Natural killer cell (primary cell): Measurements from ENCODE around the gene ATP8B2. TPM values are rescaled to one million over a fixed set of nuclear protein-coding genes. Genes with fewer than 3 reads are reported as not detected.

Experiments used
- ATAC-seq, 3 donors: fragments of 150-1000 bp in 2 of 3; fragments of 200-7000 bp in 1 of 3; cut with Tn5 transposase; 1 replicate in 1 of 3; 2 replicates in 2 of 3; pipeline ENCODE4 v1.10.0; 2021; ENCODE audit warnings: mild to moderate bottlenecking in 2 of 3, moderate library complexity in 2 of 3
- DNase-seq, 2 donors: peaks; one replicate each; pipeline versions ENCODE4 v3.0.0 to v3.0.0-alpha.2; 2013 to 2021; ENCODE audit warnings: mixed read lengths in 1 of 2
- H3K27ac ChIP-seq: one replicate; pipeline ENCODE4 v1.5.1; 2013; ENCODE audit warnings: mild to moderate bottlenecking, low read length
- H3K27me3 ChIP-seq: one replicate; pipeline ENCODE4 v1.6.1; 2013; ENCODE audit warnings: low read length; ENCODE audit not compliant: control insufficient read depth, insufficient read depth
- H3K36me3 ChIP-seq: one replicate; pipeline ENCODE4 v1.6.1; 2013; ENCODE audit warnings: low read length; ENCODE audit not compliant: control insufficient read depth, insufficient read depth
- H3K4me1 ChIP-seq: one replicate; pipeline ENCODE4 v1.6.1; 2013; ENCODE audit warnings: low read length; ENCODE audit not compliant: control insufficient read depth, insufficient read depth
- H3K4me3 ChIP-seq: one replicate; pipeline ENCODE4 v1.5.1; 2013; ENCODE audit warnings: low read length
- H3K9me3 ChIP-seq: one replicate; pipeline ENCODE4 v1.6.1; 2013; ENCODE audit warnings: low read length; ENCODE audit not compliant: control insufficient read depth, insufficient read depth
- H3K27ac Mint-ChIP-seq, 2 donors: one replicate each; pipeline ENCODE4 v1.8.0; 2022; ENCODE audit warnings: mild to moderate bottlenecking in 2 of 2, mixed read lengths in 2 of 2, moderate library complexity in 1 of 2
- H3K27me3 Mint-ChIP-seq, 2 donors: one replicate each; pipeline ENCODE4 v1.8.0; 2022; ENCODE audit warnings: low read depth in 2 of 2, mixed read lengths in 2 of 2
- H3K36me3 Mint-ChIP-seq: one replicate; pipeline ENCODE4 v1.8.0; 2022; ENCODE audit warnings: mixed read lengths
- H3K4me1 Mint-ChIP-seq, 2 donors: one replicate each; pipeline ENCODE4 v1.8.0; 2022; ENCODE audit warnings: mixed read lengths in 2 of 2
- H3K4me3 Mint-ChIP-seq: one replicate; pipeline ENCODE4 v1.8.0; 2022; ENCODE audit warnings: mild to moderate bottlenecking, moderate library complexity, mixed read lengths
- H3K9me3 Mint-ChIP-seq, 2 donors: one replicate each; pipeline ENCODE4 v1.8.0; 2022; ENCODE audit warnings: mixed read lengths in 2 of 2
- CTCF ChIP-seq: fragments of 200-600 bp; IDR thresholded peaks from one replicate; pipeline ENCODE4 v1.8.0; 2022; ENCODE audit warnings: antibody characterized with exemption
- WGBS: methylation state at CpG from one replicate; pipeline ENCODE4 v1.1.7; 2013; ENCODE audit warnings: missing lambda C conversion rate; ENCODE audit not compliant: insufficient coverage; 5-methylcytosine and 5-hydroxymethylcytosine counted together
- intact Hi-C: fragments of 100-400 bp; cut with micrococcal nuclease; formaldehyde crosslinking; loops from one replicate; pipeline ENCODE4 v1.14.2; 2022
- total RNA-seq, 4 donors: library from RNA; stranded (reverse); fragments of 120-200 nt in 1 of 4; gene quantifications; one replicate each; pipeline versions ENCODE4 v1.2.3 to v1.2.4, GENCODE V29; 2013 to 2022

ATP8B2 gene
- total RNA-seq, 3 donors from 2014 or later (not counting 1 experiment from before 2014, with no cell fraction given), result 47.8 to 67.5 (median 59.3) TPM

- peaks cover 91% of the 10 kb centered on the region for H3K4me1 ChIP-seq
- H3K4me1 Mint-ChIP-seq, result peaks cover 75 to 77% of the 10 kb centered on the region in 2 donors
- H3K36me3 Mint-ChIP-seq, result peaks cover 19% of the 10 kb centered on the region
These were observed 16.8 kb downstream of the ATP8B2 start for GRCh38 chr1:154342132-154342531.

GRCh38 chr1:154342836-154343472, 17.6 kb downstream of the ATP8B2 start:
- ATAC-seq (peak; percentile 92 to 98 (median 93)), DNase-seq (peak; percentile 65 to 84)
- peaks cover 83% of the 10 kb centered on the region for H3K4me1 ChIP-seq
- peak overlapping the region; percentile 90 for H3K4me3 Mint-ChIP-seq
- peak overlapping the region; percentile 83 for H3K27ac ChIP-seq
- no peaks in the 10 kb centered on the region for H3K27me3 ChIP-seq
- intact Hi-C loops, result loop anchor here (2.0 kb wide), 1 partner anchor 70 kb away; the partner anchor contains the start of gene HAX1
- peak overlapping the region; percentile 94 to 97 for H3K27ac Mint-ChIP-seq
- WGBS, result 26% methylated on average over 20 of the region's 21 CpGs
- peaks cover 67 to 74% of the 10 kb centered on the region in 2 donors for H3K4me1 Mint-ChIP-seq
- H3K36me3 Mint-ChIP-seq, result peaks cover 18% of the 10 kb centered on the region
- no peaks in the 10 kb centered on the region for H3K9me3 Mint-ChIP-seq
- H3K9me3 ChIP-seq, result no peaks in the 10 kb centered on the region
- no peak for TF ChIP-seq CTCF
- peak overlapping the region; percentile 27 for H3K4me3 ChIP-seq
- H3K36me3 ChIP-seq, result peaks cover 62% of the 10 kb centered on the region
- H3K27me3 Mint-ChIP-seq, result no peaks in the 10 kb centered on the region

More at GRCh38 chr1:154342132-154342531, 16.8 kb downstream of the ATP8B2 start:
- Histone ChIP-seq H3K4me3 (no peak overlapping the region), H3K36me3 (peaks cover 58% of the 10 kb centered on the region), H3K9me3 (no peaks in the 10 kb centered on the region), H3K27me3 (no peaks in the 10 kb centered on the region), H3K27ac (peak overlapping the region; percentile 83)
- Mint-ChIP-seq H3K27ac (peak overlapping the region; percentile 94 to 97), H3K27me3 (no peaks in the 10 kb centered on the region), H3K9me3 (no peaks in the 10 kb centered on the region), H3K4me3 (peak overlapping the region; percentile 90)
- peak in 1 of 2 donors; percentile 27 for DNase-seq
- no peak for TF ChIP-seq CTCF
- 79% methylated on average over 7 of the region's 7 CpGs for WGBS
- intact Hi-C loops, result loop anchor here (2.0 kb wide), 1 partner anchor 69 kb away; the partner anchor contains the start of gene HAX1
- ATAC-seq, result peak in 1 of 3 donors; percentile 32

- DNase-seq, result peak; percentile 48 to 88
- H3K4me1 Mint-ChIP-seq, result peaks cover 49 to 62% of the 10 kb centered on the region in 2 donors
- TF ChIP-seq CTCF, result peak; percentile 59
- no peak overlapping the region for H3K27ac ChIP-seq
- H3K27me3 ChIP-seq, result no peaks in the 10 kb centered on the region
- WGBS, result 83% methylated on average over 12 of the region's 12 CpGs
- H3K4me3 ChIP-seq, result no peak overlapping the region
- H3K36me3 Mint-ChIP-seq, result peaks cover 13% of the 10 kb centered on the region
- H3K4me3 Mint-ChIP-seq, result peak overlapping the region; percentile 25
- H3K9me3 Mint-ChIP-seq, result no peaks in the 10 kb centered on the region
- peaks cover 63% of the 10 kb centered on the region for H3K4me1 ChIP-seq
- no peak for ATAC-seq
- peaks cover 62% of the 10 kb centered on the region for H3K36me3 ChIP-seq
- no peaks in the 10 kb centered on the region for H3K9me3 ChIP-seq
- peak overlapping the region; percentile 56 to 65 for H3K27ac Mint-ChIP-seq
- H3K27me3 Mint-ChIP-seq, result no peaks in the 10 kb centered on the region
- intact Hi-C loops, result no loop called here
These were observed 19.9 kb downstream of the ATP8B2 start for GRCh38 chr1:154344977-154345837.
